HepG2 (cell line): ENCODE results near the gene CGB3. TPM values are rescaled to one million over a fixed set of nuclear protein-coding genes. Genes with fewer than 3 reads are reported as not detected.

Experiments used
- ATAC-seq: fragments of 200-7000 bp; cut with Tn5 transposase; 3 replicates; pipeline ENCODE4 v1.9.1; 2020; ENCODE audit warnings: mild to moderate bottlenecking, moderate library complexity
- BruUV-seq: library from RNA; stranded (reverse); fragments of 400-500 nt; replicated peaks from 2 replicates; lab custom pipeline; 2021; lab: Mats Ljungman, UMichigan
- CTCF ChIA-PET: fragments of 300-600 bp; formaldehyde crosslinking; extraction: SDS; loops from one replicate; lab custom pipeline; 2021; ENCODE audit warnings: low total read pairs, inconsistent platforms, low intra/inter-chr PET ratio; lab: Yijun Ruan, JAX
- POLR2A ChIA-PET: fragments of 350-600 bp; sonication (Branson Sonifier 250); formaldehyde crosslinking; loops from one replicate; lab custom pipeline; 2020; ENCODE audit warnings: antibody characterized with exemption, inconsistent platforms; lab: Yijun Ruan, JAX
- DNase-seq: peaks from one replicate; pipeline ENCODE4 v3.0.0-alpha.2; 2015; ENCODE audit warnings: low spot score
- FAIRE-seq: peaks from 3 replicates; lab custom pipeline; 2011; peaks lifted over from hg19 to GRCh38; lab: Jason Lieb, UNC
- H2AFZ ChIP-seq: one replicate; pipeline ENCODE4 v1.6.1; 2011; ENCODE audit warnings: low read length, inconsistent platforms
- H3K27ac ChIP-seq: fragments of 300-600 bp; 3 replicates; pipeline ENCODE4 v1.8.0; 2011; ENCODE audit warnings: mixed run types, mild to moderate bottlenecking, mixed read lengths, low read length, inconsistent platforms; ENCODE audit not compliant: insufficient read depth; ENCODE audit errors: extremely low read length
- H3K27me3 ChIP-seq, 2 experiments: fragments of 200-600 bp in 1 of 2; 2 replicates in 1 of 2; 3 replicates in 1 of 2; pipeline versions ENCODE4 v1.6.0 to v1.8.0; 2011; ENCODE audit warnings: low read length in 2 of 2, mild to moderate bottlenecking in 2 of 2, moderate library complexity in 2 of 2, inconsistent platforms in 1 of 2; ENCODE audit not compliant: insufficient read depth in 2 of 2, control insufficient read depth in 1 of 2
- H3K36me3 ChIP-seq, 2 experiments: fragments of 200-600 bp in 1 of 2; replicated peaks in 1 of 2; 2 replicates in 1 of 2; 3 replicates in 1 of 2; pipeline versions ENCODE4 v1.5.1 to v1.8.0; 2011; ENCODE audit warnings: low read length in 2 of 2, inconsistent platforms in 1 of 2; ENCODE audit not compliant: insufficient read depth in 2 of 2, control insufficient read depth in 1 of 2
- H3K4me1 ChIP-seq: 2 replicates; pipeline ENCODE4 v1.5.1; 2012; ENCODE audit warnings: low read length, inconsistent platforms; ENCODE audit not compliant: insufficient read depth
- H3K4me2 ChIP-seq: 2 replicates; pipeline ENCODE4 v1.6.0; 2011; ENCODE audit warnings: low read depth, low read length, inconsistent platforms
- H3K4me3 ChIP-seq, 3 experiments: fragments of 200-600 bp in 1 of 3; sonication (generic), shearing (Covaris generic) in 1 of 3; replicated peaks in 1 of 3; 2 replicates each; pipeline ENCODE4 v1.5.1; 2011 to 2016; ENCODE audit warnings: low read length in 3 of 3, inconsistent platforms in 2 of 3, low read depth in 2 of 3, mild to moderate bottlenecking in 2 of 3, control low read depth in 1 of 3, mixed read lengths in 1 of 3; ENCODE audit not compliant: insufficient read depth in 1 of 3
- H3K79me2 ChIP-seq: one replicate; pipeline ENCODE4 v1.6.1; 2011; ENCODE audit warnings: low read length, inconsistent platforms; ENCODE audit not compliant: insufficient read depth
- H3K9ac ChIP-seq: 2 replicates; pipeline ENCODE4 v1.6.0; 2011; ENCODE audit warnings: mild to moderate bottlenecking, low read depth, low read length, inconsistent platforms; ENCODE audit not compliant: insufficient read depth
- H3K9me3 ChIP-seq: 2 replicates; pipeline ENCODE4 v1.5.1; 2012; ENCODE audit warnings: mild to moderate bottlenecking, low read length
- H4K20me1 ChIP-seq: 2 replicates; pipeline ENCODE4 v1.6.0; 2011; ENCODE audit warnings: inconsistent platforms, mild to moderate bottlenecking, low read length, moderate library complexity; ENCODE audit not compliant: insufficient read depth
- REXO4 ChIP-seq: sonication (generic); formaldehyde crosslinking; IDR thresholded peaks from 2 replicates; pipeline ENCODE4 v1.8.0; 2022; ENCODE audit warnings: missing genetic modification reagents, mild to moderate bottlenecking, borderline replicate concordance
- SKIL ChIP-seq: sonication (generic); formaldehyde crosslinking; IDR thresholded peaks from 2 replicates; pipeline ENCODE4 v1.8.0; 2022; ENCODE audit warnings: missing genetic modification reagents, mild to moderate bottlenecking, moderate library complexity, borderline replicate concordance
- ZHX2 ChIP-seq, 2 experiments: sonication (generic) in 1 of 2; formaldehyde crosslinking in 1 of 2; IDR thresholded peaks; 2 replicates each; pipeline versions ENCODE4 v1.6.1 to v1.9.0; 2014 to 2022; ENCODE audit warnings: antibody characterized with exemption in 1 of 2, borderline replicate concordance in 1 of 2, inconsistent platforms in 1 of 2, low read depth in 1 of 2, missing genetic modification reagents in 1 of 2
- WGBS: methylation state at CpG from one replicate; pipeline ENCODE4 v1.1.6; 2017; ENCODE audit warnings: low lambda C conversion rate; 5-methylcytosine and 5-hydroxymethylcytosine counted together
- in situ Hi-C: cut with HindIII; loops from 2 replicates; pipeline ENCODE4 v1.10.0; 2017; ENCODE audit warnings: low pct_unique_long_range_greater_than_20kb; ENCODE audit not compliant: extremely low pct_ligation_motif_present
- intact Hi-C: fragments of 100-400 bp; cut with micrococcal nuclease; formaldehyde crosslinking; loops from one replicate; pipeline ENCODE4 v1.10.0; 2022; ENCODE audit not compliant: unreplicated experiment
- polyA plus RNA-seq, 8 experiments: library from polyadenylated mRNA; depleted of rRNA in 3 of 8; stranded (reverse) in 7 of 8; unstranded in 1 of 8; fragments of >200 nt; fragmentation: Illumina TruSeq in 4 of 8; extraction: Trizol in 4 of 8; gene quantifications; 2 replicates each; pipeline versions ENCODE4 v1.2.1 to v1.2.3, GENCODE V29; 2011 to 2016; ENCODE audit warnings: low read depth in 4 of 8, missing spikeins in 1 of 8, mixed read lengths in 1 of 8; ENCODE audit not compliant: insufficient read depth in 1 of 8
- total RNA-seq, 5 experiments: library from RNA; depleted of rRNA; stranded (reverse); fragments of >200 nt; fragmentation: Illumina TruSeq; extraction: Trizol; gene quantifications; 2 replicates each; pipeline ENCODE4 v1.2.3, GENCODE V29; 2016; ENCODE audit warnings: low read depth in 1 of 5
- TF ChIP-seq, protein P1 (sequence below): sonication (generic); formaldehyde crosslinking; IDR thresholded peaks from 2 replicates; pipeline ENCODE4 v1.8.0; 2023; ENCODE audit warnings: mild to moderate bottlenecking, missing genetic modification reagents

Gene CGB3
- total and polyA plus RNA-seq, 2 of the 13 experiments (the other 11 are each of a cell fraction or from before 2014, with no cell fraction given) = not detected

DNA sequence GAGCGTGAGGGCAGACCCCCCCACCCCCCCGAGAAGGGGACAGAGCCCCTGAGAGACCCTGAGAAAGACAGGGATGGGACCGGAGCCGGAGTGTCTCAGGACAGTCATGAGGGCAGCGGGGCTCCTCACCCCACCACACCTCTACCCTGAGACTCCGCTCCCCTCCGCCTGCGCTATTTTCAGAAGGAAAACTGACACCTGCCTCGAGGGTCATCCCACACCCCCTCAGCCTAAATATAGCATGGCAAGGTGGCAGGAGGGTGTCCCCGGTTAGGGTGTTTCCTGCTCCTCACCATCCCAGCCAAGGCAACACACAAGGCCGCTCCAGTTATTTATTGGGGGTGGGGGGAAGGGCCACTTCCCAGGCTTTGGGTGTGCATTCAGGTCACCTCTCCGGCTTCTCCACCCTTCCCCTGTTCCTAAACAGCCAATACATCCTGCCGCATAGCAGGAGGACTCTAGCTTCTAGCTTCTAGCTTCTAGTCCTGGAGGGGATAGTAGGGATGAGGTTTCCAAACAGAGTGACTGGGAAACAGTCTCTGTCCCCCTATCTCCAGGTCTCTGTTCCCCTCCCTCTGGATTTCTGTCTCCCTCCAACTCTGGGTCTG, 41.9 kb upstream of the CGB3 start:
- no peak for TF ChIP-seq SKIL (CRISPR knock-in tag)
- WGBS = 32% methylated on average over 7 of the region's 13 CpGs
- ATAC-seq = no peak; the same call in 2 of the 3 replicates
- no peak overlapping the region for H3K4me2 ChIP-seq
- no peak overlapping the region for H3K27ac ChIP-seq
- POLR2A ChIA-PET = interaction anchor here (0.5 kb wide), 1 partner anchor 158 kb away, joined by 5 read pairs; no protein-coding TSS in a partner anchor
- no peak overlapping the region for H2AFZ ChIP-seq
- H3K36me3 ChIP-seq = no peaks in the 10 kb centered on the region
- no peaks in the 10 kb centered on the region for H3K79me2 ChIP-seq
- no peaks in the 10 kb centered on the region for H4K20me1 ChIP-seq
- no peak overlapping the region for H3K9ac ChIP-seq
- intact Hi-C loops = no loop called here
- FAIRE-seq = no peak
- H3K9me3 ChIP-seq = no peaks in the 10 kb centered on the region
- in situ Hi-C loops = no loop called here
- no peak for DNase-seq
- no peak overlapping the region for H3K4me3 ChIP-seq
- CTCF ChIA-PET = no interaction called here
- peaks cover 3 to 47% of the 10 kb centered on the region in 2 experiments; a peak in 4 of 5 replicates for H3K27me3 ChIP-seq
- no TSS peak for BruUV-seq
- peaks cover 8% of the 10 kb centered on the region; the same call in 1 of the 2 replicates for H3K4me1 ChIP-seq

GRCh38 chr19:49064768-49065611, 40.9 kb upstream of the CGB3 start, which contains the start of gene NTF4:
NTF4 (minus strand) TSS chr19:49064818; CDS start chr19:49061997, 2,821 bp downstream.
- in situ Hi-C loops = no loop called here
- TF ChIP-seq REXO4 (CRISPR knock-in tag) (no peak), ZHX2 (IDR thresholded peaks at IDR 0.05; ENCODE audit: low read depth) (no peak), ZHX2 (CRISPR knock-in tag; IDR thresholded peaks at IDR 0.05; ENCODE audit: borderline replicate concordance) (no peak)
- TF ChIP-seq, protein P1, sequence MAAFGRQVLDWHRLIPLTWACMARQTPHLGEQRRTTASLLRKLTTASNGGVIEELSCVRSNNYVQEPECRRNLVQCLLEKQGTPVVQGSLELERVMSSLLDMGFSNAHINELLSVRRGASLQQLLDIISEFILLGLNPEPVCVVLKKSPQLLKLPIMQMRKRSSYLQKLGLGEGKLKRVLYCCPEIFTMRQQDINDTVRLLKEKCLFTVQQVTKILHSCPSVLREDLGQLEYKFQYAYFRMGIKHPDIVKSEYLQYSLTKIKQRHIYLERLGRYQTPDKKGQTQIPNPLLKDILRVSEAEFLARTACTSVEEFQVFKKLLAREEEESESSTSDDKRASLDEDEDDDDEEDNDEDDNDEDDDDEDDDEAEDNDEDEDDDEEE (CRISPR knock-in tag) = no peak

More at GRCh38 chr19:49064768-49065611, 40.9 kb upstream of the CGB3 start, which contains the start of gene NTF4:
- Histone ChIP-seq H3K79me2 (no peaks in the 10 kb centered on the region), H3K27ac (no peak within 1 kb of the TSS), H3K9ac (no peak within 1 kb of the TSS), H4K20me1 (no peaks in the 10 kb centered on the region), H3K4me1 (peaks cover 8% of the 10 kb centered on the region; the same call in 1 of the 2 replicates), H3K36me3 (no peaks in the 10 kb centered on the region), H3K4me3 (peak within 1 kb of the TSS in 2 of 3 experiments; percentile 21 to 46; a peak in 2 of 6 replicates), H3K9me3 (no peaks in the 10 kb centered on the region), H2AFZ (no peak within 1 kb of the TSS), H3K27me3 (peaks cover 1 to 44% of the 10 kb centered on the region in 2 experiments; a peak in 4 of 5 replicates), H3K4me2 (peak within 1 kb of the TSS; percentile 39; the same call in 1 of the 2 replicates)
- 17% methylated on average over 10 of the region's 53 CpGs for WGBS
- intact Hi-C loops = no loop called here
- FAIRE-seq (no peak), ATAC-seq (peak; percentile 83), DNase-seq (peak; percentile 20)
- CTCF ChIA-PET = no interaction called here
- POLR2A ChIA-PET = interaction anchor here (0.5 to 1.0 kb wide), 2 partner anchors 8 to 159 kb away, joined by 3 to 5 read pairs; no protein-coding TSS in a partner anchor
- BruUV-seq = no TSS peak
